Central memory CD4-positive, alpha-beta T cell (primary cell): ENCODE data around the gene RNU6-9.
"Not testable (repeated sequence)": the region's sequence is repeated elsewhere in the genome, so short reads cannot be mapped to it uniquely, and the experiment has no call there.

ENCODE experiments used
- DNase-seq: peaks from one replicate; pipeline ENCODE4 v3.0.0; 2022

Gene RNU6-9

DNA sequence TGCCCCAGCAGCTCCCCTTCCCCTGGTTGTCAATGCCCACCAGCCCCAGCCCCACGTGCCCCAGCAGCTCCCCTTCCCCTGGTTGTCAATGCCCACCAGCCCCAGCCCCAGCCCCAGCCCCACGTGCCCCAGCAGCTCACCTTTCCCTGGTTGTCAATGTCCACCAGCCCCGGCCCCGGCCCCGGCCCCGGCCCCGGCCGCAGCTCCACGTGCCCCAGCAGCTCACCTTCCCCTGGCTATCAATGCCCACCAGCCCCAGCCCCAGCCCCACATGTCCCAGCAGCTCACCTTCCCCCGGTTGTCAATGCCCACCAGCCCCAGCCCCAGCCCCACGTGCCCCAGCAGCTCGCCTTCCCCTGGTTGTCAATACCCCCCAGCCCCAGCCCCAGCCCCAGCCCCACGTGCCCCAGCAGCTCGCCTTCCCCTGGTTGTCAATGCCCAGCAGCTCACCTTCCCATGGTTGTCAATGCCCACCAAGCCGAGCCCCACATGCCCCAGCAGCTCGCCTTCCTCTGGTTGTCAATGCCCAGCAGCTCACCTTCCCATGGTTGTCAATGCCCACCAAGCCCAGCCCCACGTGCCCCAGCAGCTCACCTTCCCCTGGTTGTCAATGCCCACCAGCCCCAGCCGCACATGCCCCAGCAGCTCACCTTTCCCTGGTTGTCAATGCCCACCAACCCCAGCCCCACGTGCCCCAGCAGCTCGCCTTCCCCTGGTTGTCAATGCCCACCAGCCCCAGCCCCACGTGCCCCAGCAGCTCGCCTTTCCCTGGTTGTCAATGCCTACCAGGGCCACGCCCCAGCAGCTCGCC, 14.3 kb upstream of the RNU6-9 start:
- not testable (repeated sequence) for DNase-seq

DNA sequence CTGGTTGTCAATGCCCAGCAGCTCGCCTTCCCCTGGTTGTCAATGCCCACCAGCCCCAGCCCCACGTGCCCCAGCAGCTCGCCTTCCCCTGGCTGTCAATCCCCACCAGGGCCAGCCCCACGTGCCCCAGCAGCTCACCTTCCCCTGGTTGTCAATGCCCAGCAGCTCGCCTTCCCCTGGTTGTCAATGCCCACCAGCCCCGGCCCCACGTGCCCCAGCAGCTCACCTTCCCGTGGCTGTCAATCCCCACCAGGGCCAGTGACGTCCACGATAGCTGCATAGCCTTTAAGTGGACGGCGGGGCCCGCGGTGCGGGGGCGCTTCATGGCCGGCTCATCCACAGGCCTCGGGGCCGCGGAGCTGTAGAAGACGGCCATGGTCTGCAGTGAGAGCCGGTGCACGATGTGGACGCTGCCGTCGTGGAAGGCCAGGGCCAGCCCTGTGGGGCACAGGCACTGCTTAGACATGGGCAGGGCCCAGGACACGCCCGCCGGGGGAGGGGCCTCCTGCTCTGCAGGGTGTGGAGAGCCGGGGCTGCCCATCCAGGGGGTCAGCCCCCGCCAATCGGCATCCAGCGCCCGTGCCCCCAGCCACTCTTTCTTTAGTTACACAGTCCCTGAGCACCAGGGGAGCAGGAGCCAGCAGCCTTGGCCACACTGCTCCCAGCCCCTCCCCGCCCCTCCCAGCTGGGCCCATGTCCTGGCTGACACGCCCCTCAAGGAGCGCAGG, 13.4 kb upstream of the RNU6-9 start:
- DNase-seq = no peak

DNA sequence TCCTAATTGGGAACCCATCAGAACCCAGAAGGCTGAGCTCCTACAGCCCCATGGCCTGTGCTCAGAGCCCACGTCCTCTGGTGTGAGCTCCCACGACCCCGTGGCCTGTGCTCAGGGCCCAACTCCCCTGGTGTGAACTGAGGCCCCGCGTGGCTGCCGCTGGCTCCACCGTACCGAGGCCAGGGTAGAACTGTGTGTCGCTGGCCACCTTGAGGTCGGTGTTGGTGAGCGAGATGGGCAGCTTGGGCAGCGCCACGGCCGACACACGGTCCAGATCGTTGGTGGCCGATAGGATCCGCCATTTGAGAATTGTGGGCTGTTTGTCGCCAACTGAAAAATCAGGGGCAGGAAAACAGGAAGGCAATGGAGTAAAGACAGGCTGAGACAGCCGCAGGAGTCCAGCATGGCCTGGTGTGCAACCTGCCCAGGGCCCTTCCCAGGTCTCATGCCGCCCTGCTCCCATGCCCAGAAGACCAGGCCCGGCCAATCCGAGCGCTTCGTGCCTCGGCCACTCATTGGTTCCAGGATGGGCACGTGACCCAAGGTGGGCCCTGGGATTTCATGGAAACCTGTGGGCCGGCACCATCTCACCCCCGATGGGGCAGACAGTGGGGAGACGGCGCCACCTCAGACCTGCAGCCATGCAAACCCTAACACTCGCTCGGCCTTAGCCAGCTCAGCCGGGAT, 11.8 kb upstream of the RNU6-9 start:
- DNase-seq = no peak

DNA sequence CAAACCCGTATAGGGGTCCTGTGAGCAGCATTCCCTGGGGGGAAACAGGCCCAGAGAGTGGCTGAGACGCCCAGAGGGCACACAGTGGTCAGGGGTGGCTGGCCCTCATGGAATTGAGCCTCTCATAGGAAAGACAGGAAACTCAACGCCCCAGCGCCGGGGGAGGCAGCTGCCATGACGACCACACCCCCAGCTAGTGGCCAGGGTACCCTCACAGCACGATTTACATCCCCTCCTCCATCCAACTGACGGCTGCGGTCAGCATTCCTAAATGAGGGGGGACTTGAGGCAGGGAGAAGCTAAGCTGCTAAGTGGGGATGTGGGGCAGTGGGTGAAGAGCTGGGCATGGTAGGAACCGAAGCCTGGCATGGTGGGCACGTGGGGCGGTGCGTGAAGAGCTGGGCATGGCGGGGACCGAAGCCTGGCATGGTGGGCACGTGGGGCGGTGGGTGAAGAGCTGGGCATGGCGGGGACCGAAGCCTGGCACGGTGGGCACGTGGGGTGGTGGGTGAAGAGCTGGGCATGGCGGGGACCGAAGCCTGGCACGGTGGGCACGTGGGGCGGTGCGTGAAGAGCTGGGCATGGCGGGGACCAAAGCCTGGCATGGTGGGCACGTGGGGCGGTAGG, 10.3 kb upstream of the RNU6-9 start:
- no peak for DNase-seq

DNA sequence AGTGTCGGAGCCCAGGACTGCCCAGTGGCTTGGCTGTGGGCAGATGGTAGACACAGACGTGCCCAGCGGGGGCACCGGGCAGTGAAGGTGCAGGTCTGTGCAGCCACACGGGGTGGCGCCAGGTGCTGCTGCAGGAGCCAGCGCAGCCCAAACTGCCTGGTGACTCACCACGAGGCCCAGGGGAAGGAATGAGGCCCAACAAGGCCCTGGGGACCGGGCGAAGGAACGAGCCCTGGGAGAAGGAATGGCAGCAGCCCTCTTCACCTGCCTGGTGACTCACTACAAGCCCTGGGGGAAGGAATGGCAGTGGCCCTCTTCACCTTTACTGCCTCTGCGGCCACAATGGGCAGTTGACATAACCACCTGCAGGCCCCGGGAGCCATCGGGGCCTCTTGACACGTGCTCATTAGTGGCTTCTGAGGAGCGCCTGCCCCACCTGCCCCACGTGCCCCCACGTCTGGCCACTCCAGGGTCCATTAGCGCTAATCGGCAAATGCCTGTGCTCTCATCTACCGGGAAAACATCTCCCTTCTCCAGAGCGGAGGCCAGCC, 9.5 kb upstream of the RNU6-9 start:
- no peak for DNase-seq

DNA sequence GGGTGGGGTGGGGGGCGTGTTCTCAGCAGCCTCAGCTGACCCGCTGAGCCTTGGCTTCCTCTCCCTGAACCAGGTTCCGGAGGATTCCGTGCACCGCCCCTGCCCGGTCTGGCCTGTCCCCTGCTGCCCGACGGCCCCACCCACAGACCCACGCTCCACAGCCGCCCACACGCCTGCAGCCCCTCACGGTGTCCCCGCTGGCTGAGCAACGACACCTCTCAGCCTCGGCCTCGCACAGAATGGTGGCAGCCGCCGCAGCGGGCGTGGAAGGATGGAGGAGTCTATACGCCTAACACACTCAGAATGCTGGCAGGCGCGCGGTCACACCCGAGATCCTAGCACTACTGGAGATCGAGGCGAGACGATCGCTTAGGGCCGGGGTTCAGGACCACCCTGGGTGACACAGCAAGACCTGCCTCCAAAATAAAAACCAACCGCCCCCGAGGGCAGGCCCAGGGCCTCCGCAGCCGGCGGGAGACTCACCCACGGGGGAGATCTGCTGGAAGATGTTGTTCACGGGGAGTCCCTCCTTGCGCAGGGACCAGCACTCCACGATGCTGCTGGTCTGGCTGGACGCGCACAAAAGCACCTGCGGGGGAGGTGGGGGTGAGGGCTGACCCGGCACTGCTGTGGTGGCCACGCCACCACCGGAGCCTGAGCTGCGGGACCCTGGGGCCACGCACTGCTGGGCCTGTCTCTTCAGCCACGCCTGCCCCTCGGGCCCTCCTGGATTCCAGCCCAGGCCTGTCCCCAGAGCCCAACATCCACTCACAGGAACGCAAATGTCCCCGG, 8.7 kb upstream of the RNU6-9 start:
- DNase-seq = no peak

DNA sequence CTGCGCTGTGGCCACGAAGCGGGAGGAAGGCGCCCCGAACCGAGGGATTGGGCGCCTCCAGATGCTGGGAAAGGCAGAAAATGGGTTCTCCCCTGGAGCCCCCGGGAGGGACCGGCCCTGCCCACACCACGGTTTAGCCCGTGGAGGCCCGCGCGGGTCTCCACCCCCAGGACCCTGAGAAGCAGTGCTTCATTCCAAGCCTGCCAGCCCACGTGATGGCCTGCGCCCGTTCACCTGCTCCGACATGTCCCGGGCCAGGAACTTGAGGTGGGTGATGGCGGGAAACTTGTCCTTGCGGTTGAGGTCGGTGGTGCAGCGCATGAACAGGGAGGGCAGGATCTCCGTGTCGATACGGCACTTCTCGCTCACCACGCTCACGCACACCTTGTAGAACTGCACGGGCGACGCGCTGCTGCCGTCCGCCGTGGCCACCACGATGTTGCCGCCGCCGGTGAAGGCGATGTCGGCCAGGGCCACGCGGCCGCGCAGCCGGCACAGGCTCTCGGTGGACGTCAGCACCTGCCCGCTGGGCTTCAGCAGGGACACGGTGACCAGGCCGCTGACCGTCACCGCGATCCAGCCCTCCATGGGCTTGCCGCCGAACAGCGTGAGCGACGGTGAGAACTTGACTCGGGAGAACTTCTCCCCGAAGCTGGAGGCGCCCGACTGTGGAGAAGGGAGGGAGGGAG, 7.6 kb upstream of the RNU6-9 start:
- no peak for DNase-seq

DNA sequence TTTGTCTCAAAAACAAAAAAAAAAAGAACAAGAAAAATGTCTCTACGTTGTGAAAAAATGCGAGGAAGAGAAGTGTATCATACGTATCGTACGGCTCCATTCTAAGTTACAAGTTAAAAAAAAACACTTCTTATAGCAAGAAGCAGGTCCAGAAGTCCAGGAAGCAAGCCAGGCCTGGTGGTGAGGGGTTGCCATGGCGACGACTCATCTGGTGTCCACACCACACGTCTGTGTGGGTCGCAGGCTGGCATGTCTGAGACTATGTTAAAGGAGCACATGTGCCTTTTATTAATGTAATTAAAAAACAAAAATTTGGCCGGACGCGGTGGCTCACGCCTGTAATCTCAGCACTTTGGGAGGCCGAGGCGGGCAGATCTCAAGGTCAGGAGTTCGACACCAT, 6.2 kb upstream of the RNU6-9 start:
- no peak for DNase-seq

DNA sequence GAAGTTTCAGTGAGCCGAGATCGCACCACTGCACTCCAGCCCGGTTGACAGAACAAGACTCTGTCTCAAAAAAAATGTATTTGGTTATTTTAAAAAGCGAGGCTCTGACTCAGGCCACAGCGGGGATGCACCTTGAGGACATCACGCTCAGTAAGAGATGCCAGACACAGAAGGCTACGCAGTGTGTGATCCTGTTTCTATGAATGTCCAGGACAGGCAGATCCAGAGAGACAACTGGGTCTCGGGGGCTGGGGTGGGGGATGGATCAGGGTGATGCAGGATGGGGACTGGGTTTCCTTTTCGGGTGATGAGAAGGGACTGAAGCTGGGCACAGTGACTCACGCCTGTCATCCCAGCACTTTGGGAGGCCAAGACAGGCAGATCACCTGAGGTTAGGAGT, 5.7 kb upstream of the RNU6-9 start:
- DNase-seq = no peak

DNA sequence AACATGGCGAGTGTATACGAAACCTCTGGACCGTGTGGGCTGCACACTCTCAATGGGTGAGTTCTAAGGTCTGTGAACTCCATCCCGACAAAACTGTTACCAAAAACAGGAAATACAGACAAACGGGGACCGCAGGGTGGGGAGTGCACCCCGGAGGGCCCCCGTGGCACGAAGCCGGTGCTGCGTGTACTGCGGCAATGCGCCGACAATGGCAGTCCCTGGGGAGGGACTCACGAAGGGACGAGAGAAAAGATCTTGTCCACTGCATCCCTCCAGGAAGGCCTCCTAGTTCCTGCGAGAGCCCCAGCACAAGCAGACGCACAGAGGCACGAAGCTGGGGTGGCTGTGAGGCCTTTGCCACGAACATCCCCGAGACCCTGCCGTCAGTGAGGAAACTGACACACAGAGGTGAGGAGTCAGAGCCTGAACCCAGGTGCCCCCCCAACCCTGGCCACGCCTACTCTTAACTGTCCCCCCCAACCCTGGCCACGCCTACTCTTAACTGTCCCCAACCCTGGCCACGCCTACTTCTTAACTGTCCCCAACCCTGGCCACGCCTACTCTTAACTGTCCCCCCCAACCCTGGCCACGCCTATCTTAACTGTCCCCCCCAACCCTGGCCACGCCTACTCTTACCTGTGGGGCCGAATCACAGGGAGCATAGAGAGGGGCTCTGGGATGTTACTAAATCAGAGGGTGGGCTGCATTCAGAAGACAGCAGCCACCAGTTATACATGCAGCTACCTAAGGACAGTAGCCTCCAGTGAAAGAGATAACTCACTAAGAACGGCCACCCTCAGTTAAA, 4.5 kb upstream of the RNU6-9 start:
- no peak for DNase-seq

DNA sequence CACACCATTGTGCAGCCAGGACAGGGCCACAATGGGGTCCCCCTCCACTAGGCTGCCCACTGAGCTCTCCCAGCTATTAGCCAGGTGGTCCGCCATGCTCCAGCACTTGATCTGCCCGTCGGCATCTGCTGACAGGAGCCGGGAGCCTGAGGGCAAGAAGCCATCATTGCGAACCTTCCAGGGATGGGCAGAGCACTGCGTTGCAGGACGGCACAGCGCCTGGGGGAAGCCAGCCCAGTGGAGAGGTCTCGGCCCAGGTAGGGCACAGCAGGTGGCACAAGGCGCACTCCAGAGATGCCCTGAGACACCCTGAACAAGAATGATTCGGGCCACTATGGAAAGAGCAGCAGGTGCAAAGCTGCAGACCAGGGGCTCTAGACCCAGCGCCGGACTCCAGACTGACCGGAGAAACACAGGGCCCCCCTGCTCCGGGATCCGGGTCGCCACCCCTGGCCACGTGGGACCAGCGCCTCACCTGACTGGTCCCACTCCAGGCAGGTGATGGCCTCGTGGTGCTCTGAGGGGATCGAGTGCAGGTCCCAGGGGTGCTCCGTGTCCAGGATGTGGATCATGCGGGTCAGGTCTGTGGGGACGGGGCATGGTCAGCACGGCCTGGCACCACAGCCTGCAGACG, 3.5 kb upstream of the RNU6-9 start:
- DNase-seq = no peak

DNA sequence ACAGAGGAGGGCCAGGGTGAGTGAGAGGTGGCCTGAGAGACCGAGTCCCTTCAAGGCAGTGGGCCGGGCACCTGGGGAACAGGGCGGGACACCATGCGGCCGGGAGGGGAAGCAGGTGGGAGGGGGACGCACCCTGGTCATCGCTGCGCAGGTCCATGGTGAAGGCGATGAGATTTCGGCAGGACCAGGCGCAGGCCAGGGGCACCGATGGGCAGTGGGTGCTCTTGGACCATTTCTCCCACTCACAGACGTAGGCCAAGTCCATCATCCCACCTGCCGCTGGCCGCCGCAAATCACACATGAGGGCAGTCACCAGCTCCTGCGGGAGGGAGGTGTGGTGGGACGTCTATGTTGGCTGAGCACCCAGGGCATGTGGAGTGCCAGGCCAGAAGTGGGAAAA, 2.5 kb upstream of the RNU6-9 start:
- no peak for DNase-seq

DNA sequence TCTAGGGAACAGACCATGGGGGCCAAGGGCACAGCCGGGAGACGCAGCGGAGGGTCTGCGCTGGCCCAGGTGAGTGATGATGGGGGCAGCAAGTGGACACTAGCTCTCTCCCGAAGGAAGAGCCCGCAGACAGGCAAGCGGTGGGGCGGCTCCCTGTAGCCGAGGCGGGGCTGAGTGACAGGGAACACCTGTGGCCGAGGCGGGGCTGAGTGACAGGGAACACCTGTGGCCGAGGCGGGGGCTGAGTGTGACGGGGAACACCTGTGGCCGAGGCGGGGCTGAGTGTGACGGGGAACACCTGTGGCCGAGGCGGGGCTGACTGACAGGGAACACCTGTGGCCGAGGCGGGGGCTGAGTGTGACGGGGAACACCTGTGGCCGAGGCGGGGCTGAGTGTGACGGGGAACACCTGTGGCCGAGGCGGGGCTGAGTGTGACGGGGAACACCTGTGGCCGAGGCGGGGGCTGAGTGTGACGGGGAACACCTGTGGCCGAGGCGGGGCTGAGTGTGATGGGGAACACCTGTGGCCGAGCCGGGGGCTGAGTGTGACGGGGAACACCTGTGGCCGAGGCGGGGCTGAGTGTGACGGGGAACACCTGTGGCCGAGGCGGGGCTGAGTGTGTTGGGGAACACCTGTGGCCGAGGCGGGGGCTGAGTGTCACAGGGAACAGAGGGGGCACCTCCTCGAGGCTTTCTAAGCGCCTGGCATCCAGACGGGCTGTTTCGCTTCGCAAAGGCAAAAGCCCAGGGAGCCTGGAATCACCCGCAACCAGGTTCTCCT, 1.7 kb upstream of the RNU6-9 start:
- DNase-seq = not testable (repeated sequence)

DNA sequence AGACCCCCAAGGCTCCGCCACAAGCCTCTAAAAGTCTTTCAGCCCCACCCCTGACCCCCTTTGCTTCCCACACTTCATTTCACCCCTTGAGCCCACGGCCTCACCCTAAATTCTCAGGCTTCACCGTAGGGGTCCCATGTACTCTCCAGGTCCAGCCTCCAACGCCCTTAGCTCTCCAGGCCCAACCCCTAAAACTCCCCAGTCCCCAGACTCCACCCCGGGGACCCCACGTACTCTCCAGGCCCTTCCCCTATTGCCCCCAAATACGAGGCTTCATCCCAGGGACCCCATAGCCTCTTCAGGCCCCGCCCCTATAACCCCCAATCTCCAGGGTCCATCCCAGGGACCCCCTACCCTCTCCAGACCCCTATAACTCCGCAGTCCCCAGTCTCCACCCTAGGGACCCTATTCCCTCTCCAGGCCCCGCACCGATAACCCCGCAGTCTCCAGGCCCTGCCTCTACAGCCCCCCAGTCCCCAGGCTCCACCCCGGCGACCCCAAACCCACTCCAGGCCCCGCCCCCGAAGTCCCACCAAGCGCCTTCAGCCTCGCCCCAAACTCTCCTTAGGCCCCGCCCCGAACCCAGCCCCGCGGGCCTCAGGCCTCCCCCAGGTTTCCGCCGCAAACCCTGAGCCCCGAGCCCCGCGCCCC, 916 bp upstream of the RNU6-9 start:
- no peak for DNase-seq

DNA sequence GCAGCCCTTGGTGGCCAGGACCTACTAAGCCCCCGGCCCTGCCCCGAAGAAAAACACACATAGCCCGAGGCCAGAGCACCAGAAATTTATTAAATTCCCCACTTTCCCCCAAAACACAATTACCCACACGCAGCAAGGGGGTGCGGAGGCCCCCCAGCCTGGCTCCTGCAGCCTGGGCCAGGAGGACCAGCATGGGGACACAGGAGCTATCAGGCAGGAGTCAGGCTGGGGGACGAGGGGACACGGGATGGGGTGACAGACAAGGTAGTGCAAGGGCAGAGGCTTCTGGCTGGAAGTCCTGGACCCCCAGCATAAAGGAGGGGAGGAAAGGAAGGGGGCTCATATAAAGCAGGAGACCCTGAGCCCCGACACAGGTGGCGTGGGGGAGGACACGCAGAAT, 3.1 kb downstream of the RNU6-9 start:
- DNase-seq = no peak

DNA sequence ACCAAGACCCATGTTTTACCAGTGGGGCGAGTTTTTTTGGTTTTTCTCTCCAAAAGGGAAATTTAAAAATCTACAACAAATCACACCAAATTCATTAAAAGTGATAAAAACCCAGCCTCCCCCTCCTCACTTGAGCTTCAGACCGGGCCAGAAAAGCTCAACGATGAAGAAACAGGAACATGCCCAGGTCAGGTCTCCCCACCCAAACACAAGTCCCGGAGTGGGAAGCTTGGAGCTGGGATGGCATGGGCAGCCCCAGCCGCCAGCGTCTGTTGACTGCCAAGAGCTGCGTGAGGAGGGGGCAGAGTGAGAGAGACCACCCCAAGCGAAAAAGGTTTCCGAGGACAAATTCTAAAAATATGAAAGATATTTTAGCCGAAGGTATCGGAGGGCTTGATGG, 3.7 kb downstream of the RNU6-9 start:
- no peak for DNase-seq

DNA sequence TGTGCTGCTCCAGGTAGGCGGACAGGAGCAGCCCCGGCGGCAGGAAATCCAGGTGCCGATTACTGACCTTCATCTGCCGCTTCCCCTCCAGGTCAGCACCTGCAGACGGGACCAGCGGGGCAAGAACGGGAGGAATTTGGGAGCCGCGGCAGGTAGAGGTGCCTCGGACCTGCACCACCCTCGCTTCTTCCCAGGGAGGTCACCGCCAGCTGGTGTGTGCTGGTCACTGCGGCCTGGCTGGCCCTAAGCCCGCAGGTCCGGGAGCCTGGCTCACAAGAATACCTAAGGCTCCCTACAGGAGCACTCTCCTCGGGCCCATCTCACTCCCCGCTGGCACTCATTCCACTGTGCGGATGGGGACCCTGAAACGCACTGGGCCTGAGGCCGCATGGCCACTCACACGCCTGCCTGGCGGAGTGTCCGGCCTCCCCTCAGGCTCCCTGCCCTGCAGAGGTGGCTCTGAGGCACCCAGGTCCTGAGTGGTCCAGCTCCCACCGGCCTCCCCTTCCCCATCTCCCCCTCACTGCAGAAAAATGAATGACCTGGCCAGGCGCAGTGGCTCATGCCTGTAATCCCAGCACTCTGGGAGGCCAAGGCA, 4.3 kb downstream of the RNU6-9 start:
- DNase-seq = no peak

DNA sequence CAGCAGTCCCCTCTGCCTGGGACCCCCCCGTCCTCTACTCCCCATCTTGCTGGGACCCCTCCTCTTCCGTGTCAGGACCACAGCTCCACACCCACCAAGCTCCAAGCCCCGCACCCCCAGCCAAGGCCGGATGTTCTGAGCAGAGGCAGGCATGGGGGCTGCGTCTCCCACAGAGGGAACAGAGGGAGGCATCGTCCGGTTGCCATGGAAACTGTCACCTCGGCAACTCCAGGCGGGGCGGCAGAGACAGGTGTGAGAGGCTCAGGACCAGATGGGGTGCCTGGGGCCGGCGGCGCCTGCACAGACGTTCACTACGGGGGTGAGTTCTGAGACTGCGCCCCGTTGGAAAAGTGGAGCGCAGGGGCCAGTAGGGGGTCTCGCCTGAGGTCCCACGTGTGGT, 5.4 kb downstream of the RNU6-9 start:
- no peak for DNase-seq
